ENCODE results near the gene MYLK2.
A peak's percentile ranks its signal among the peaks of the same experiment; 100 is the strongest.

The MYLK2 gene

GRCh38 chr20:31879143-31879987, 60.2 kb downstream of the MYLK2 start:
- peak; percentile 91 for DNase-seq

- no peak for DNase-seq
Measured at GRCh38 chr20:31881945-31882344, 62.8 kb downstream of the MYLK2 start.

- no peak for DNase-seq
Measured at GRCh38 chr20:31883829-31884228, 64.7 kb downstream of the MYLK2 start.
